H1 (cell line): ENCODE measurements around the gene SETDB2. TPM values are rescaled to one million over a fixed set of nuclear protein-coding genes. Genes with fewer than 3 reads are reported as not detected.

Experiments used
- CTCF ChIA-PET: fragments of 300-600 bp; sonication (Branson Sonifier 250); formaldehyde crosslinking; loops from one replicate; lab custom pipeline; 2021; ENCODE audit not compliant: partially characterized antibody; lab: Charles Lee
- POLR2A ChIA-PET: fragments of 300-600 bp; sonication (Branson Sonifier 250); formaldehyde crosslinking; loops from one replicate; lab custom pipeline; 2021; ENCODE audit warnings: inconsistent platforms; ENCODE audit not compliant: partially characterized antibody; lab: Charles Lee
- DNase-seq, 2 experiments: peaks; one replicate each; pipeline versions ENCODE4 v3.0.0 to v3.0.0-alpha.2; 2010 to 2022; ENCODE audit warnings: low spot score in 2 of 2, low read depth in 1 of 2, mixed read lengths in 1 of 2
- FAIRE-seq: peaks from 2 replicates; lab custom pipeline; 2011; peaks lifted over from hg19 to GRCh38; lab: Jason Lieb, UNC
- H2AFZ ChIP-seq: 2 replicates; pipeline ENCODE4 v1.8.1; 2012; ENCODE audit warnings: low read length, inconsistent platforms
- H2AK5ac ChIP-seq: 2 replicates; pipeline ENCODE4 v1.6.1; 2013; ENCODE audit warnings: low read depth, low read length
- H2BK120ac ChIP-seq: replicated peaks from 2 replicates; pipeline ENCODE3; 2013; ENCODE audit warnings: low read depth, low read length, inconsistent platforms
- H2BK12ac ChIP-seq: 2 replicates; pipeline ENCODE4 v1.6.1; 2013; ENCODE audit warnings: low read depth, low read length
- H2BK15ac ChIP-seq: 2 replicates; pipeline ENCODE4 v1.6.1; 2013; ENCODE audit warnings: low read length
- H2BK20ac ChIP-seq: 2 replicates; pipeline ENCODE4 v1.6.1; 2013; ENCODE audit warnings: low read length
- H2BK5ac ChIP-seq: 2 replicates; pipeline ENCODE4 v1.6.1; 2013; ENCODE audit warnings: low read depth, low read length
- H3K14ac ChIP-seq: 2 replicates; pipeline ENCODE4 v1.6.1; 2013; ENCODE audit warnings: inconsistent platforms; ENCODE audit not compliant: insufficient read length
- H3K18ac ChIP-seq: 2 replicates; pipeline ENCODE4 v1.6.1; 2013; ENCODE audit warnings: low read length; ENCODE audit errors: extremely low read depth
- H3K23ac ChIP-seq: 2 replicates; pipeline ENCODE4 v1.6.1; 2013; ENCODE audit warnings: inconsistent platforms; ENCODE audit not compliant: insufficient read length
- H3K23me2 ChIP-seq: 2 replicates; pipeline ENCODE4 v1.6.1; 2013; ENCODE audit warnings: low read depth, low read length
- H3K27ac ChIP-seq: 2 replicates; pipeline ENCODE4 v1.6.1; 2011; ENCODE audit warnings: low read depth, low read length, inconsistent platforms
- H3K27me3 ChIP-seq, 4 experiments: replicated peaks in 1 of 4; 1 replicate in 1 of 4; 2 replicates in 3 of 4; pipeline versions ENCODE4 v1.6.1 to v1.8.1; 2011 to 2013; ENCODE audit warnings: low read length in 3 of 4, mild to moderate bottlenecking in 3 of 4, inconsistent platforms in 2 of 4, mixed read lengths in 2 of 4, moderate library complexity in 1 of 4; ENCODE audit not compliant: control insufficient read depth in 3 of 4, insufficient read depth in 3 of 4; ENCODE audit errors: extremely low read depth in 1 of 4
- H3K36me3 ChIP-seq, 4 experiments: 2 replicates each; pipeline versions ENCODE4 v1.6.1 to v1.8.1; 2011 to 2013; ENCODE audit warnings: mild to moderate bottlenecking in 4 of 4, low read length in 3 of 4, moderate library complexity in 2 of 4, control low read depth in 1 of 4, inconsistent platforms in 1 of 4; ENCODE audit not compliant: insufficient read depth in 4 of 4, control insufficient read depth in 2 of 4
- H3K4ac ChIP-seq: replicated peaks from 2 replicates; pipeline ENCODE3; 2013; ENCODE audit warnings: low read length, low read depth, mixed read lengths, inconsistent platforms; ENCODE audit not compliant: insufficient read length
- H3K4me1 ChIP-seq, 4 experiments: replicated peaks in 1 of 4; 1 replicate in 1 of 4; 2 replicates in 3 of 4; pipeline versions ENCODE4 v1.6.1 to v1.8.1; 2011 to 2013; ENCODE audit warnings: low read length in 3 of 4, inconsistent platforms in 2 of 4, mixed read lengths in 1 of 4; ENCODE audit not compliant: insufficient read depth in 4 of 4, control insufficient read depth in 3 of 4
- H3K4me2 ChIP-seq, 2 experiments: 2 replicates each; pipeline versions ENCODE4 v1.6.1 to v1.8.1; 2011 to 2013; ENCODE audit warnings: low read depth in 2 of 2, low read length in 2 of 2, control low read depth in 1 of 2, inconsistent platforms in 1 of 2, mild to moderate bottlenecking in 1 of 2; ENCODE audit not compliant: insufficient read depth in 1 of 2
- H3K4me3 ChIP-seq, 4 experiments: fragments of 200-600, 300-600 bp in 1 of 4; sonication (generic), shearing (Covaris generic), sonication (Bioruptor Twin) in 1 of 4; 2 replicates each; pipeline versions ENCODE4 v1.5.1 to v1.8.1; 2011 to 2016; ENCODE audit warnings: low read length in 4 of 4, low read depth in 3 of 4, control low read depth in 2 of 4, inconsistent platforms in 2 of 4, mild to moderate bottlenecking in 2 of 4, mixed read lengths in 1 of 4, moderate library complexity in 1 of 4; ENCODE audit not compliant: insufficient read depth in 2 of 4; ENCODE audit errors: extremely low read depth in 1 of 4
- H3K56ac ChIP-seq: replicated peaks from 2 replicates; pipeline ENCODE3; 2013; ENCODE audit warnings: low read depth, mild to moderate bottlenecking, mixed read lengths, low read length, inconsistent platforms; ENCODE audit not compliant: insufficient read length
- H3K79me1 ChIP-seq: 2 replicates; pipeline ENCODE4 v1.6.1; 2013; ENCODE audit warnings: low read depth, low read length, control low read depth
- H3K79me2 ChIP-seq, 2 experiments: 2 replicates each; pipeline versions ENCODE4 v1.6.1 to v1.8.1; 2012 to 2013; ENCODE audit warnings: low read length in 2 of 2, mild to moderate bottlenecking in 2 of 2, inconsistent platforms in 1 of 2; ENCODE audit not compliant: insufficient read depth in 2 of 2, control insufficient read depth in 1 of 2
- H3K9ac ChIP-seq, 4 experiments: replicated peaks in 1 of 4; 1 replicate in 1 of 4; 2 replicates in 3 of 4; pipeline versions ENCODE4 v1.6.1 to v1.8.1; 2011 to 2013; ENCODE audit warnings: low read depth in 3 of 4, low read length in 3 of 4, control low read depth in 2 of 4, mild to moderate bottlenecking in 2 of 4, moderate library complexity in 2 of 4, inconsistent platforms in 1 of 4; ENCODE audit errors: extremely low read depth in 1 of 4
- H3K9me3 ChIP-seq, 2 experiments: 2 replicates each; pipeline versions ENCODE4 v1.6.1 to v1.8.1; 2012 to 2013; ENCODE audit warnings: mild to moderate bottlenecking in 2 of 2, moderate library complexity in 2 of 2, control low read depth in 1 of 2, inconsistent platforms in 1 of 2, low read depth in 1 of 2, low read length in 1 of 2, mixed read lengths in 1 of 2; ENCODE audit not compliant: insufficient read depth in 2 of 2
- H4K20me1 ChIP-seq, 2 experiments: replicated peaks in 1 of 2; 2 replicates each; pipeline versions ENCODE3 to v1.8.1; 2011 to 2013; ENCODE audit warnings: inconsistent platforms in 2 of 2, low read length in 2 of 2, mild to moderate bottlenecking in 1 of 2; ENCODE audit not compliant: insufficient read depth in 2 of 2, control insufficient read depth in 1 of 2
- H4K5ac ChIP-seq: 2 replicates; pipeline ENCODE4 v1.6.1; 2013; ENCODE audit warnings: low read length, low read depth, mixed read lengths, inconsistent platforms; ENCODE audit not compliant: insufficient read length
- H4K8ac ChIP-seq: 2 replicates; pipeline ENCODE4 v1.8.0; 2013; ENCODE audit warnings: mild to moderate bottlenecking, moderate library complexity, low read length, inconsistent platforms; ENCODE audit not compliant: insufficient read depth; ENCODE audit errors: extremely low read depth
- H4K91ac ChIP-seq: replicated peaks from 2 replicates; pipeline ENCODE3; 2013; ENCODE audit warnings: low read length, mixed read lengths, inconsistent platforms; ENCODE audit not compliant: insufficient read length
- ATF3 ChIP-seq: IDR thresholded peaks from 2 replicates; pipeline ENCODE4 v1.6.1; 2011; ENCODE audit warnings: low read depth, mild to moderate bottlenecking, low read length; ENCODE audit not compliant: insufficient read depth
- BCL11A ChIP-seq, 2 experiments: IDR thresholded peaks; one replicate each; pipeline ENCODE4 v1.6.1; 2011; ENCODE audit warnings: low read depth in 2 of 2, low read length in 2 of 2, mild to moderate bottlenecking in 2 of 2
- CBX8 ChIP-seq: fragments of 300-800, 300-1000 bp; sonication (generic); IDR thresholded peaks from 2 replicates; pipeline ENCODE4 v1.7.1; 2016; ENCODE audit warnings: low read depth, low read length, borderline replicate concordance
- HDAC2 ChIP-seq, 2 experiments: fragments of 300-600 bp in 1 of 2; sonication (generic) in 1 of 2; IDR thresholded peaks; 2 replicates each; pipeline ENCODE4 v1.6.1; 2011 to 2012; ENCODE audit warnings: low read depth in 2 of 2, low read length in 2 of 2, mild to moderate bottlenecking in 2 of 2, moderate library complexity in 2 of 2, borderline replicate concordance in 1 of 2, inconsistent platforms in 1 of 2
- POLR2A ChIP-seq, 2 experiments: IDR thresholded peaks; 1 replicate in 1 of 2; 2 replicates in 1 of 2; pipeline ENCODE4 v1.6.1; 2011; ENCODE audit warnings: low read depth in 2 of 2, low read length in 2 of 2, mild to moderate bottlenecking in 2 of 2; ENCODE audit errors: control extremely low read depth in 1 of 2
- RFX5 ChIP-seq: IDR thresholded peaks from 2 replicates; pipeline ENCODE4 v1.6.1; 2011; ENCODE audit warnings: low read depth, low read length, improper control_type of control experiment, borderline replicate concordance
- SIRT6 ChIP-seq: IDR thresholded peaks from one replicate; pipeline ENCODE4 v1.7.1; 2012; ENCODE audit warnings: low read length, inconsistent platforms
- YY1 ChIP-seq: IDR thresholded peaks from 2 replicates; pipeline ENCODE4 v1.6.1; 2011; ENCODE audit warnings: low read depth, mild to moderate bottlenecking, low read length
- WGBS, 2 experiments: shearing (Covaris generic) in 1 of 2; methylation state at CpG; one replicate each; pipeline versions ENCODE4 v1.1.6 to v1.1.7; 2013 to 2015; ENCODE audit warnings: low lambda C conversion rate in 2 of 2, mixed read lengths in 2 of 2, inconsistent platforms in 1 of 2, low coverage in 1 of 2, missing lambda C conversion rate in 1 of 2; ENCODE audit not compliant: insufficient replicate concordance in 2 of 2, insufficient coverage in 1 of 2, insufficient read length in 1 of 2; ENCODE audit errors: extremely low coverage in 1 of 2, missing lambda C conversion rate in 1 of 2; 5-methylcytosine and 5-hydroxymethylcytosine counted together
- polyA plus RNA-seq, 7 experiments: library from polyadenylated mRNA; depleted of rRNA in 3 of 7; stranded (reverse) in 5 of 7; unstranded in 2 of 7; fragments of >200 nt in 5 of 7; fragments of 200-250 nt in 2 of 7; gene quantifications; 1 replicate in 5 of 7; 2 replicates in 1 of 7; 4 replicates in 1 of 7; pipeline versions ENCODE4 v1.2.1 to v1.2.3, GENCODE V29; 2011 to 2013; ENCODE audit warnings: missing spikeins in 2 of 7, mixed read lengths in 2 of 7
- total RNA-seq: library from RNA; stranded (reverse); fragmentation: NEBNext Ultra II Directional; extraction: Animal tissue kit (Norgen Biotek cat#: 25700); gene quantifications from 2 replicates; pipeline ENCODE4 v1.2.1, GENCODE V29; 2021

SETDB2 gene
- total and polyA plus RNA-seq, 2 of the 8 experiments (the other 6 are each of a cell fraction or from before 2014, with no cell fraction given) = 1.2 to 6.1 TPM

- Histone ChIP-seq H3K23me2 (no peaks in the 10 kb centered on the region), H4K20me1 (no peaks in the 10 kb centered on the region), H3K56ac (no peak overlapping the region), H4K91ac (no peak overlapping the region), H4K5ac (no peak overlapping the region), H3K4ac (no peak overlapping the region), H3K23ac (no peak overlapping the region), H3K18ac (no peak overlapping the region), H2AK5ac (no peak overlapping the region), H2BK5ac (no peak overlapping the region), H3K4me1 (no peaks in the 10 kb centered on the region), H3K79me1 (no peaks in the 10 kb centered on the region), H2BK120ac (no peak overlapping the region), H3K4me2 (no peak overlapping the region), H2BK12ac (no peak overlapping the region), H4K8ac (no peak overlapping the region), H3K4me3 (no peak overlapping the region), H2BK20ac (no peak overlapping the region), H3K27ac (no peak overlapping the region), H3K27me3 (no peaks in the 10 kb centered on the region), H3K9me3 (no peaks in the 10 kb centered on the region), H3K9ac (no peak overlapping the region), H3K79me2 (no peaks in the 10 kb centered on the region), H3K14ac (no peak overlapping the region), H3K36me3 (no peaks in the 10 kb centered on the region), H2BK15ac (no peak overlapping the region), H2AFZ (no peak overlapping the region)
- ChIA-PET POLR2A (interaction anchor here (4.5 kb wide), 1 partner anchor 10 kb away, joined by 17 read pairs; the partner anchor contains the start of genes CAB39L and SETDB2), CTCF (no interaction called here)
- TF ChIP-seq BCL11A (IDR thresholded peaks at IDR 0.05; ENCODE audit: low read depth in 2 of 2, low read length in 2 of 2) = no peak
- TF ChIP-seq YY1 = no peak
- no peak for TF ChIP-seq ATF3
- TF ChIP-seq RFX5 = no peak
- no peak for TF ChIP-seq POLR2A (IDR thresholded peaks at IDR 0.05; ENCODE audit: control extremely low read depth in 1 of 2, low read depth in 2 of 2, low read length in 2 of 2)
- TF ChIP-seq SIRT6 = no peak
- TF ChIP-seq CBX8 = no peak
- no peak for TF ChIP-seq HDAC2 (IDR thresholded peaks at IDR 0.05; ENCODE audit: borderline replicate concordance in 1 of 2, low read depth in 2 of 2, low read length in 2 of 2)
- DNase-seq (no peak), FAIRE-seq (no peak)
- 90% methylated on average over 7 of the region's 7 CpGs; no CpG with 5 or more reads in 1 of the 2 experiments for WGBS, 2 experiments
Measured at GRCh38 chr13:49453465-49453864, 9.4 kb downstream of the SETDB2 start.
